WTC11 (cell line): Measurements from ENCODE around the gene RIPPLY3.

Experiments
- KAT7 ChIP-seq: sonication (generic); formaldehyde crosslinking; IDR thresholded peaks from 2 replicates; pipeline ENCODE4 v1.8.1; 2023; ENCODE audit warnings: missing genetic modification reagents, mild to moderate bottlenecking, borderline replicate concordance
- NFE2L1 ChIP-seq: sonication (generic); formaldehyde crosslinking; IDR thresholded peaks from 2 replicates; pipeline ENCODE4 v1.8.1; 2023; ENCODE audit warnings: missing genetic modification reagents
- NR3C1 ChIP-seq: sonication (generic); formaldehyde crosslinking; conservative IDR thresholded peaks from 2 replicates; pipeline ENCODE4 v1.8.1; 2023; ENCODE audit warnings: low read depth, mild to moderate bottlenecking, missing genetic modification reagents
- SMAD3 ChIP-seq: sonication (generic); formaldehyde crosslinking; IDR thresholded peaks from 2 replicates; pipeline ENCODE4 v1.8.0; 2022; ENCODE audit warnings: missing genetic modification reagents, mild to moderate bottlenecking, borderline replicate concordance
- SOX15 ChIP-seq: fragments of 250-450 bp; sonication (Bioruptor Pico); IDR thresholded peaks from 2 replicates; pipeline ENCODE4 v1.9.0; 2021; ENCODE audit warnings: mild to moderate bottlenecking
- ZNF219 ChIP-seq: sonication (generic); formaldehyde crosslinking; IDR thresholded peaks from 2 replicates; pipeline ENCODE4 v1.8.0; 2023; ENCODE audit warnings: missing genetic modification reagents, mild to moderate bottlenecking, borderline replicate concordance
- TF ChIP-seq, protein P1 (sequence below): fragments of 200-600 bp; IDR thresholded peaks from 2 replicates; pipeline ENCODE4 v1.8.0; 2022; ENCODE audit warnings: antibody characterized with exemption
- TF ChIP-seq, protein P2 (sequence below): sonication (generic); formaldehyde crosslinking; IDR thresholded peaks from 2 replicates; pipeline ENCODE4 v1.8.1; 2023; ENCODE audit warnings: mild to moderate bottlenecking, missing genetic modification reagents, moderate library complexity
- TF ChIP-seq, protein P3 (sequence below): fragments of 250-450 bp; sonication (Bioruptor Pico); IDR thresholded peaks from 2 replicates; pipeline ENCODE4 v1.9.0; 2021; ENCODE audit warnings: mild to moderate bottlenecking
- TF ChIP-seq, protein P4 (sequence below): fragments of 250-450 bp; sonication (Bioruptor Pico); IDR thresholded peaks from 2 replicates; pipeline ENCODE4 v1.9.0; 2021; ENCODE audit warnings: mild to moderate bottlenecking, borderline replicate concordance

DNA sequence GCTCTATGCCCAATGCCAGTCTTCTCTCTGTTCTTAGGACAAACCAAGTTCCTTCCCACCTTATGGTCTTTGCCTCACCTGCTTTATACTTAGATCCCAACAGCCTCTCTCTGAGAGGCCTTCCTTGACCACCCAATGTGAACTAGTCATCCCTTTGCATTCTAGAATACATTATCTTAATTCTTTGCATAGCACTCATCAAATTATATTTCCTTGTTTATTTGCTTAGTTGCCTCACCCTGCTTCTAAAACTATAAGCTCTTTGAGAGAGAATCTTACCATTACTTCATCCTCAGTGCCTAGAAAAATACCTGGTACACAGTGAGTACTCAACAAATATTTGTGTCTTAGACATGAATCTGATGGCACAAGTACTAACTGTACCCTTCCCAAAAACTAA, 58.3 kb downstream of the RIPPLY3 start:
- TF ChIP-seq, protein P1, sequence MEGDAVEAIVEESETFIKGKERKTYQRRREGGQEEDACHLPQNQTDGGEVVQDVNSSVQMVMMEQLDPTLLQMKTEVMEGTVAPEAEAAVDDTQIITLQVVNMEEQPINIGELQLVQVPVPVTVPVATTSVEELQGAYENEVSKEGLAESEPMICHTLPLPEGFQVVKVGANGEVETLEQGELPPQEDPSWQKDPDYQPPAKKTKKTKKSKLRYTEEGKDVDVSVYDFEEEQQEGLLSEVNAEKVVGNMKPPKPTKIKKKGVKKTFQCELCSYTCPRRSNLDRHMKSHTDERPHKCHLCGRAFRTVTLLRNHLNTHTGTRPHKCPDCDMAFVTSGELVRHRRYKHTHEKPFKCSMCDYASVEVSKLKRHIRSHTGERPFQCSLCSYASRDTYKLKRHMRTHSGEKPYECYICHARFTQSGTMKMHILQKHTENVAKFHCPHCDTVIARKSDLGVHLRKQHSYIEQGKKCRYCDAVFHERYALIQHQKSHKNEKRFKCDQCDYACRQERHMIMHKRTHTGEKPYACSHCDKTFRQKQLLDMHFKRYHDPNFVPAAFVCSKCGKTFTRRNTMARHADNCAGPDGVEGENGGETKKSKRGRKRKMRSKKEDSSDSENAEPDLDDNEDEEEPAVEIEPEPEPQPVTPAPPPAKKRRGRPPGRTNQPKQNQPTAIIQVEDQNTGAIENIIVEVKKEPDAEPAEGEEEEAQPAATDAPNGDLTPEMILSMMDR: no peak
- no peak for TF ChIP-seq KAT7
- TF ChIP-seq, protein P2, sequence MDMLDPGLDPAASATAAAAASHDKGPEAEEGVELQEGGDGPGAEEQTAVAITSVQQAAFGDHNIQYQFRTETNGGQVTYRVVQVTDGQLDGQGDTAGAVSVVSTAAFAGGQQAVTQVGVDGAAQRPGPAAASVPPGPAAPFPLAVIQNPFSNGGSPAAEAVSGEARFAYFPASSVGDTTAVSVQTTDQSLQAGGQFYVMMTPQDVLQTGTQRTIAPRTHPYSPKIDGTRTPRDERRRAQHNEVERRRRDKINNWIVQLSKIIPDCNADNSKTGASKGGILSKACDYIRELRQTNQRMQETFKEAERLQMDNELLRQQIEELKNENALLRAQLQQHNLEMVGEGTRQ (CRISPR knock-in tag): no peak
- no peak for TF ChIP-seq NFE2L1
- no peak for TF ChIP-seq SOX15 (CRISPR knock-in tag)
- TF ChIP-seq, protein P3, sequence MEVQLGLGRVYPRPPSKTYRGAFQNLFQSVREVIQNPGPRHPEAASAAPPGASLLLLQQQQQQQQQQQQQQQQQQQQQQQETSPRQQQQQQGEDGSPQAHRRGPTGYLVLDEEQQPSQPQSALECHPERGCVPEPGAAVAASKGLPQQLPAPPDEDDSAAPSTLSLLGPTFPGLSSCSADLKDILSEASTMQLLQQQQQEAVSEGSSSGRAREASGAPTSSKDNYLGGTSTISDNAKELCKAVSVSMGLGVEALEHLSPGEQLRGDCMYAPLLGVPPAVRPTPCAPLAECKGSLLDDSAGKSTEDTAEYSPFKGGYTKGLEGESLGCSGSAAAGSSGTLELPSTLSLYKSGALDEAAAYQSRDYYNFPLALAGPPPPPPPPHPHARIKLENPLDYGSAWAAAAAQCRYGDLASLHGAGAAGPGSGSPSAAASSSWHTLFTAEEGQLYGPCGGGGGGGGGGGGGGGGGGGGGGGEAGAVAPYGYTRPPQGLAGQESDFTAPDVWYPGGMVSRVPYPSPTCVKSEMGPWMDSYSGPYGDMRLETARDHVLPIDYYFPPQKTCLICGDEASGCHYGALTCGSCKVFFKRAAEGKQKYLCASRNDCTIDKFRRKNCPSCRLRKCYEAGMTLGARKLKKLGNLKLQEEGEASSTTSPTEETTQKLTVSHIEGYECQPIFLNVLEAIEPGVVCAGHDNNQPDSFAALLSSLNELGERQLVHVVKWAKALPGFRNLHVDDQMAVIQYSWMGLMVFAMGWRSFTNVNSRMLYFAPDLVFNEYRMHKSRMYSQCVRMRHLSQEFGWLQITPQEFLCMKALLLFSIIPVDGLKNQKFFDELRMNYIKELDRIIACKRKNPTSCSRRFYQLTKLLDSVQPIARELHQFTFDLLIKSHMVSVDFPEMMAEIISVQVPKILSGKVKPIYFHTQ (CRISPR knock-in tag): no peak
- TF ChIP-seq ZNF219: no peak
- no peak for TF ChIP-seq SMAD3 (CRISPR knock-in tag)
- no peak for TF ChIP-seq NR3C1 (CRISPR knock-in tag)
- TF ChIP-seq, protein P4, sequence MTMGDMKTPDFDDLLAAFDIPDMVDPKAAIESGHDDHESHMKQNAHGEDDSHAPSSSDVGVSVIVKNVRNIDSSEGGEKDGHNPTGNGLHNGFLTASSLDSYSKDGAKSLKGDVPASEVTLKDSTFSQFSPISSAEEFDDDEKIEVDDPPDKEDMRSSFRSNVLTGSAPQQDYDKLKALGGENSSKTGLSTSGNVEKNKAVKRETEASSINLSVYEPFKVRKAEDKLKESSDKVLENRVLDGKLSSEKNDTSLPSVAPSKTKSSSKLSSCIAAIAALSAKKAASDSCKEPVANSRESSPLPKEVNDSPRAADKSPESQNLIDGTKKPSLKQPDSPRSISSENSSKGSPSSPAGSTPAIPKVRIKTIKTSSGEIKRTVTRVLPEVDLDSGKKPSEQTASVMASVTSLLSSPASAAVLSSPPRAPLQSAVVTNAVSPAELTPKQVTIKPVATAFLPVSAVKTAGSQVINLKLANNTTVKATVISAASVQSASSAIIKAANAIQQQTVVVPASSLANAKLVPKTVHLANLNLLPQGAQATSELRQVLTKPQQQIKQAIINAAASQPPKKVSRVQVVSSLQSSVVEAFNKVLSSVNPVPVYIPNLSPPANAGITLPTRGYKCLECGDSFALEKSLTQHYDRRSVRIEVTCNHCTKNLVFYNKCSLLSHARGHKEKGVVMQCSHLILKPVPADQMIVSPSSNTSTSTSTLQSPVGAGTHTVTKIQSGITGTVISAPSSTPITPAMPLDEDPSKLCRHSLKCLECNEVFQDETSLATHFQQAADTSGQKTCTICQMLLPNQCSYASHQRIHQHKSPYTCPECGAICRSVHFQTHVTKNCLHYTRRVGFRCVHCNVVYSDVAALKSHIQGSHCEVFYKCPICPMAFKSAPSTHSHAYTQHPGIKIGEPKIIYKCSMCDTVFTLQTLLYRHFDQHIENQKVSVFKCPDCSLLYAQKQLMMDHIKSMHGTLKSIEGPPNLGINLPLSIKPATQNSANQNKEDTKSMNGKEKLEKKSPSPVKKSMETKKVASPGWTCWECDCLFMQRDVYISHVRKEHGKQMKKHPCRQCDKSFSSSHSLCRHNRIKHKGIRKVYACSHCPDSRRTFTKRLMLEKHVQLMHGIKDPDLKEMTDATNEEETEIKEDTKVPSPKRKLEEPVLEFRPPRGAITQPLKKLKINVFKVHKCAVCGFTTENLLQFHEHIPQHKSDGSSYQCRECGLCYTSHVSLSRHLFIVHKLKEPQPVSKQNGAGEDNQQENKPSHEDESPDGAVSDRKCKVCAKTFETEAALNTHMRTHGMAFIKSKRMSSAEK (CRISPR knock-in tag): no peak
